Stimulated activated CD8-positive, alpha-beta memory T cell treated with anti-CD3 and anti-CD28 coated beads, Interleukin-12 subunit alpha, Interleukin-12 subunit beta, amount 100 ng/mL, for 4 hours (primary cell): Measurements from ENCODE around the gene CEP83.

ENCODE experiments used
- DNase-seq: peaks from one replicate; pipeline ENCODE4 v3.0.0-alpha.2; 2020; ENCODE audit warnings: low read depth

CEP83 gene

GRCh38 chr12:94267537-94267872 lies 192.2 kb downstream of the CEP83 start:
- DNase-seq: no peak

- DNase-seq: no peak
These were observed 192.7 kb downstream of the CEP83 start for GRCh38 chr12:94266796-94267536.

- DNase-seq: no peak
These were observed 193.5 kb downstream of the CEP83 start for GRCh38 chr12:94265966-94266745.

GRCh38 chr12:94265539-94265938 lies 194.1 kb downstream of the CEP83 start:
- no peak for DNase-seq

GRCh38 chr12:94264736-94265485 lies 194.8 kb downstream of the CEP83 start:
- DNase-seq: no peak

GRCh38 chr12:94263905-94264561 lies 195.6 kb downstream of the CEP83 start:
- no peak for DNase-seq

- peak; percentile 53 for DNase-seq
These were observed 196.5 kb downstream of the CEP83 start for GRCh38 chr12:94263011-94263811.

GRCh38 chr12:94262228-94263010 lies 197.2 kb downstream of the CEP83 start:
- peak; percentile 62 for DNase-seq

GRCh38 chr12:94261786-94262185 lies 197.9 kb downstream of the CEP83 start:
- DNase-seq: no peak

- no peak for DNase-seq
These were observed 198.5 kb downstream of the CEP83 start for GRCh38 chr12:94261119-94261518.

GRCh38 chr12:94260717-94261116 lies 198.9 kb downstream of the CEP83 start:
- no peak for DNase-seq

- DNase-seq: no peak
These were observed 199.7 kb downstream of the CEP83 start for GRCh38 chr12:94260017-94260416.

- DNase-seq: no peak
These were observed 201.1 kb downstream of the CEP83 start for GRCh38 chr12:94258593-94258992.
